COR-L47 (cell line): ENCODE measurements around the gene CDH11.

Experiments used
- DNase-seq: peaks from one replicate; lab custom pipeline; 2025; lab: John Stamatoyannopoulos, UW

CDH11 gene

GRCh38 chr16:65070831-65071432 is 50.9 kb downstream of the CDH11 start:
- no peak for DNase-seq

DNA sequence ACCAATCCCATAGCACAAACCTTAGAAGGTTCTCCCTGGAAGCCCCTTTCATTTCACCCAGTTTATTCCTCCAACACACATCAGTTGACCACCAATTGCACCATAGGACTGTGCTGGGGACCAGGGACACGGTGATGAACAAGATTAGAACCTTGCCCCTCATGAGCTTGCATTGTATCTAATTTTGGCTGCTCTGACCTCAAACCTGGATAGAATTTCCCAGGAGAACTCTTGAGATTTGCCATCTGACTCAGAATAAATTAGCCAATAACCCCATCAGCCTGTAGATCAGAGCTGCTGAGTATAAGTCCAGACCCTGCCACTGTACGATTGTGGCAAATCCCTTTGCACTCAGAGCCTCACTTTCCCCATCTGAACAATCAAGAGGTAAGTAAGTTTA is 52.1 kb downstream of the CDH11 start:
- DNase-seq, result no peak

GRCh38 chr16:65069065-65069464 is 52.8 kb downstream of the CDH11 start:
- DNase-seq, result no peak

GRCh38 chr16:65068151-65068740 is 53.6 kb downstream of the CDH11 start:
- DNase-seq, result no peak

DNA sequence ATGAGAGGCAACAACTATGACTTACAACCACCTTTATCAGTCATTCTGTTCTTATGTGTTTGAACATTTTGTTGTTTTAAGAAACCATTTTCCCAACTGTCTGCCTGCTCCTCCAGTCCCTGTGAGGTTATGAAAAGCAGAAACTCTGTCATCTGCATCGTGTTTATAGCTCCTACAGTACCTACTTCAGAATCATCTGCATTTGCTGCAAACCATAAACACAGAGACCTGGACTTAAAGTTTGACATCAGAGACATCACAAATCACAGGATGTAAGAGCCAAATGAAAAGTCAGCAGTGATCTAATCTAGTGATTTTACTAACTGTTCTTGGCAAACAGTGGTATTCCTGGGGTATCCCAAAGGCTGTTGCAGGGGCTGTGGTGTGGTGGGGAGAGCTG is 55.2 kb downstream of the CDH11 start:
- DNase-seq, result no peak

GRCh38 chr16:65065031-65065430 is 56.8 kb downstream of the CDH11 start:
- DNase-seq, result no peak

GRCh38 chr16:65064131-65064530 is 57.7 kb downstream of the CDH11 start:
- DNase-seq, result no peak

DNA sequence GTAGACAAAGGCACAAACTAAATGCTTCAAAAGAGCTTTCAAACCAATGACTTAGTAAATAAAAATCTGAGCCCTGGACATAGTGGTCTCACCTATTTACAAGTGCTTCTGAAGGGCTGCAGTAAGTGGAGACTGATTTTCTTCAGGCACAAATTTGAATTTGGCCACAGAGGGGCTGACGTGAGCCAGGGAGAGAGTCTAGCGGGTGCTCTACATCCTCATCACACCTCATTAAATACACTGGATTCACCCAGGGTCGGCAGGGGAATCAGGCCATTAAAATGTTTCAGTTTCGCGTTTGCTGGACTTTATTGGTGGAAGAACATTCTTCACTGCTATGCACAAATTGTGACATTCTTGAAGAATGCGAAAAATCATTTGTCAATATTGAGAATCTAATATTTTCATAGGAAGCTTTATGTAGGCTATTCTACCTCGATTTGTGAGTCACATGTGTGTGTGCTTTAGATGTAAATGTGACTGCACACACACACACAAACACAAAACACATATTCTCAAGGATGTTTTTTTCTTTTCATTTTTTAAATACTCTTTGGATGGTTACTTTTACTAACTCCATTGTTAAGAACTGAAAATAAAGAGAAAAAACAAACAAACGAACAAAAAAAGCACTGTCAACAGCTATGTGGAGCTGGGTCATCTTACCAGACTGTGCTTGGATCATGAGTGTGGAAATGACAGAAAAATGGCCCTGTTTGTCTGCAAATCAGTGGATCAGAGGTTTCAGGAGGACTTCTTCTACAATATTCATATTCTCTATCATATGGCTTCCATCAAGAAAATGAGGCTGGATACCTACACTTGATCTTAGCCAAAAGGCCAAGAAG is 58.9 kb downstream of the CDH11 start:
- DNase-seq, result no peak

GRCh38 chr16:65061935-65062518 is 59.8 kb downstream of the CDH11 start:
- DNase-seq, result no peak

- DNase-seq, result no peak
Measured at GRCh38 chr16:65061263-65061662, 60.6 kb downstream of the CDH11 start.

DNA sequence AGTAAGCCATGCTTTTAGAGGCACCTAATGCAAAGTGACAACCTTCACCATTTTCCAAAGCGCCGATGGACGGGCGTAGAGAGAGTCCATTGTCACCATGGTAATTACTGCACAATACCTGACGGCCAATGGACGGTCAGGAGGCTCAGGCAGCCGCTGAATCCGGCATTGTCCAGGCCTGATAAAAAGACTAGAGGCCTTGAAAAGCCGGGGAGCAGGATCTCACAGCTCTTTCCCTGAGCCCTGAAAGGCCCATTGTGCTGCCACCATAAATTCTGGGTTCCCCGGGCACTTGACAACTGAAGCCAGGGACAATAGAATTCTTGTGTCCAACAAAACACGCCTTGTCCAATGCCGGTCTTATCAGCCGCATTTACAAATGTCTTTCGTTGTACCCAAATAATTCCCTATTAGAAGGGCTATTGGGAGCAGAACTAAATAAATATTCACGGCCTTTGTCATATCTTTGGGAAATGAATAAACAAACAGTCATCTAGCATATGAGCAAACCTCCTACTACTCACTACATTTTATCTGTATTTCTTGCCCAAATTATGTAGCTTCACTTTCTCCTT is 62.4 kb downstream of the CDH11 start:
- DNase-seq, result no peak

DNA sequence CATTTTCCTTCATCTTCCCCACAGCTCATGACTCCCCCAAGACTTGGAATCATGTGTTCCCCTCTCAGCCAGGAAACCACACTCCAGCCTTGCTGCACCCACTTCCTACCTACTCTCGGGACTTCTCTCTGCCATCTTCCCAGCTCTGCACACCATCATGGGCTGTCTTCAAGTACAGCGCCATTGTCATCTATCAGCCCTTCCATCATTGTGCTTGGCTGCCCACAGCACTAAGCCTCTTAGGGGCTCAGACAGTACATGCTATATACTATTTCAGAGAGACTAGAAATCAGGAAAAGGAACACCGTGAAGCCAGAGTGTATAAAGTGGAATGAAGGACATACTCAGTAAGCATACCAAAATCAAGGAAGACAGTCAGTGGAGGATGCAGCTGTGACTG is 64.7 kb downstream of the CDH11 start:
- no peak for DNase-seq

- DNase-seq, result no peak
Measured at GRCh38 chr16:65054457-65054856, 67.4 kb downstream of the CDH11 start.

- no peak for DNase-seq
Measured at GRCh38 chr16:65049679-65050078, 72.2 kb downstream of the CDH11 start.

DNA sequence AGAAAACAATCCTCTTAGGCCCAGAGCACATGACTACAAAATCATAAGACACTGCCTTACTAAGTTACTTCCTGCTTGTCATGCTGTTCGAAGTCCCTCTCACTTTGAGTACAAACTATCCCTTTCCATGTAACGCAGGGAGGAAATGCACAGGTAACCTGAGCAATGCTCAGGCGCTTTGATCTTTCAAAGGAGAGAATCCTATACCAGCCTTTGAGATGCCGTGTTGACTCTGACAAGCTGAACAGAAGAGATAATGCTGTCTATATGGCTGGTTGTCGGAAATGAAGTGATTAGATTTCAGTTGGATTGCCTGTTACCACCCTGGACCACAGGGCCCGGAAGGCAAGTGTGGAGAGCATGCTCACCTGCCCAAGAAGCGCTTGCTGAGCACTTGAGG is 75.9 kb downstream of the CDH11 start:
- no peak for DNase-seq

- DNase-seq, result no peak
Measured at GRCh38 chr16:65044873-65045272, 77.0 kb downstream of the CDH11 start.

DNA sequence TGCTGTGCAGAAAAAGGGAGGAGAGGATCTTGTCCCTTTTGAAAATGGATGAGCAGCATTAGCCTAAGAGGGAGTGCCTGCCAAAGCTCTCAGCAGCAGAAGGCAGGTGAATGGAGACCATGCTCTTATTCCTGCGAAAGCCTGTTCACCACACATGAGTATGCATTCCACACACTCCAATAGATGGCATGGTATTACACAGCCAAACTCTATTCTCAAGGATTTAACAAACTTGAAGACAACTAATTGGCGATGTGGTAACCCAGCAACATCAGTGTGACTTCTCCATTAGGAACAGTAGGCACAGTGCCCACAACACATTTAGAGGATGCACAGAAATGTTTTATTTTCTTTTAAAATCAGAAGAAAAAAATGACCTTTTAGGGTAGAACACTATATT is 77.8 kb downstream of the CDH11 start:
- no peak for DNase-seq

GRCh38 chr16:65042438-65043365 is 79.2 kb downstream of the CDH11 start:
- no peak for DNase-seq

- no peak for DNase-seq
Measured at GRCh38 chr16:65041667-65042066, 80.2 kb downstream of the CDH11 start.

GRCh38 chr16:65038100-65038499 is 83.8 kb downstream of the CDH11 start:
- DNase-seq, result no peak

- no peak for DNase-seq
Measured at GRCh38 chr16:65037556-65037955, 84.3 kb downstream of the CDH11 start.

GRCh38 chr16:65034915-65035314 is 86.9 kb downstream of the CDH11 start:
- DNase-seq, result no peak
